ENCODE data around the gene DNAJC5. TPM values are rescaled to one million over a fixed set of nuclear protein-coding genes. Genes with fewer than 3 reads are reported as not detected.
"Not testable (repeated sequence)": the region's sequence is repeated elsewhere in the genome, so short reads cannot be mapped to it uniquely, and the experiment has no call there.

The DNAJC5 gene
- total RNA-seq, 2 experiments from 2014 or later = 32.1 to 32.9 TPM

- H3K9me3 Mint-ChIP-seq = no peaks in the 10 kb centered on the region
- peaks cover 7% of the 10 kb centered on the region for H3K4me1 Mint-ChIP-seq
- H3K36me3 Mint-ChIP-seq = peaks cover 24% of the 10 kb centered on the region
- H3K27ac Mint-ChIP-seq = no peak overlapping the region
- no peak for DNase-seq
- no peak overlapping the region for H3K4me3 Mint-ChIP-seq
- H3K27me3 Mint-ChIP-seq = no peaks in the 10 kb centered on the region
Observed at GRCh38 chr20:63964412-63964811, 69.5 kb downstream of the DNAJC5 start.

- H3K4me1 Mint-ChIP-seq = peaks cover 7% of the 10 kb centered on the region
Observed at GRCh38 chr20:63966172-63966943, 71.4 kb downstream of the DNAJC5 start.

GRCh38 chr20:63966944-63967322 is 72.0 kb downstream of the DNAJC5 start:
- Mint-ChIP-seq H3K36me3 (peaks cover 22% of the 10 kb centered on the region), H3K4me3 (no peak overlapping the region), H3K4me1 (peaks cover 7% of the 10 kb centered on the region), H3K9me3 (no peaks in the 10 kb centered on the region), H3K27me3 (no peaks in the 10 kb centered on the region), H3K27ac (no peak overlapping the region)
- no peak for DNase-seq

More at GRCh38 chr20:63966172-63966943, 71.4 kb downstream of the DNAJC5 start:
- Mint-ChIP-seq H3K9me3 (no peaks in the 10 kb centered on the region), H3K27me3 (no peaks in the 10 kb centered on the region), H3K36me3 (peaks cover 24% of the 10 kb centered on the region), H3K27ac (no peak overlapping the region), H3K4me3 (no peak overlapping the region)
- DNase-seq = no peak

- DNase-seq = no peak
- Mint-ChIP-seq H3K4me3 (no peak overlapping the region), H3K27ac (no peak overlapping the region)
Observed at GRCh38 chr20:63967330-63968135, 72.6 kb downstream of the DNAJC5 start.

GRCh38 chr20:63968136-63968927 is 73.4 kb downstream of the DNAJC5 start:
- H3K27ac Mint-ChIP-seq = peak overlapping the region; percentile 84
- H3K27me3 Mint-ChIP-seq = no peaks in the 10 kb centered on the region
- H3K36me3 Mint-ChIP-seq = peaks cover 19% of the 10 kb centered on the region
- no peak for DNase-seq
- H3K4me1 Mint-ChIP-seq = peaks cover 11% of the 10 kb centered on the region
- peak overlapping the region; percentile 84 for H3K4me3 Mint-ChIP-seq
- no peaks in the 10 kb centered on the region for H3K9me3 Mint-ChIP-seq

More at GRCh38 chr20:63967330-63968135, 72.6 kb downstream of the DNAJC5 start:
- no peaks in the 10 kb centered on the region for H3K27me3 Mint-ChIP-seq
- H3K4me1 Mint-ChIP-seq = peaks cover 10% of the 10 kb centered on the region
- H3K9me3 Mint-ChIP-seq = no peaks in the 10 kb centered on the region
- peaks cover 22% of the 10 kb centered on the region for H3K36me3 Mint-ChIP-seq

- H3K27me3 Mint-ChIP-seq = no peaks in the 10 kb centered on the region
- H3K4me3 Mint-ChIP-seq = peak overlapping the region; percentile 84
- peak overlapping the region; percentile 84 for H3K27ac Mint-ChIP-seq
Observed at GRCh38 chr20:63968928-63969760, 74.2 kb downstream of the DNAJC5 start.

GRCh38 chr20:63969838-63970713 is 75.2 kb downstream of the DNAJC5 start, which contains the start of gene ZNF512B:
TSS of gene ZNF512B (minus strand) at chr20:63969930. CDS start at chr20:63967950, 1,980 bp downstream.
- H3K4me3 Mint-ChIP-seq = peak within 1 kb of the TSS; percentile 84
- H3K27ac Mint-ChIP-seq = peak within 1 kb of the TSS; percentile 84
- H3K9me3 Mint-ChIP-seq = no peaks in the 10 kb centered on the region
- peaks cover 17% of the 10 kb centered on the region for H3K4me1 Mint-ChIP-seq
- DNase-seq = peak; percentile 57
- H3K36me3 Mint-ChIP-seq = peaks cover 22% of the 10 kb centered on the region
- H3K27me3 Mint-ChIP-seq = no peaks in the 10 kb centered on the region

More at GRCh38 chr20:63968928-63969760, 74.2 kb downstream of the DNAJC5 start:
- no peaks in the 10 kb centered on the region for H3K9me3 Mint-ChIP-seq
- DNase-seq = no peak
- H3K4me1 Mint-ChIP-seq = peaks cover 17% of the 10 kb centered on the region
- H3K36me3 Mint-ChIP-seq = peaks cover 18% of the 10 kb centered on the region

GRCh38 chr20:63970714-63971431 is 75.9 kb downstream of the DNAJC5 start:
- Mint-ChIP-seq H3K27ac (peak overlapping the region; percentile 66), H3K4me1 (peaks cover 17% of the 10 kb centered on the region), H3K4me3 (peak overlapping the region; percentile 55), H3K9me3 (no peaks in the 10 kb centered on the region), H3K27me3 (no peaks in the 10 kb centered on the region), H3K36me3 (peaks cover 22% of the 10 kb centered on the region)
- DNase-seq = no peak

GRCh38 chr20:63971960-63972311 is 77.0 kb downstream of the DNAJC5 start:
- H3K9me3 Mint-ChIP-seq, H3K27ac Mint-ChIP-seq: not testable (repeated sequence)

GRCh38 chr20:63972312-63973159 is 77.6 kb downstream of the DNAJC5 start:
- DNase-seq = no peak
- Mint-ChIP-seq H3K4me1 (peaks cover 31% of the 10 kb centered on the region), H3K36me3 (peaks cover 24% of the 10 kb centered on the region), H3K4me3 (no peak overlapping the region), H3K9me3 (no peaks in the 10 kb centered on the region), H3K27ac (no peak overlapping the region), H3K27me3 (no peaks in the 10 kb centered on the region)

More at GRCh38 chr20:63971960-63972311, 77.0 kb downstream of the DNAJC5 start:
- DNase-seq, H3K4me3 Mint-ChIP-seq, H3K27me3 Mint-ChIP-seq: not testable (repeated sequence)
- peaks cover 24% of the 10 kb centered on the region for H3K36me3 Mint-ChIP-seq
- H3K4me1 Mint-ChIP-seq = peaks cover 25% of the 10 kb centered on the region

GRCh38 chr20:63973160-63973479 is 78.2 kb downstream of the DNAJC5 start:
- H3K9me3 Mint-ChIP-seq = no peaks in the 10 kb centered on the region
- no peak overlapping the region for H3K27ac Mint-ChIP-seq
- DNase-seq = no peak
- no peak overlapping the region for H3K4me3 Mint-ChIP-seq
- peaks cover 21% of the 10 kb centered on the region for H3K36me3 Mint-ChIP-seq
- H3K4me1 Mint-ChIP-seq = peaks cover 37% of the 10 kb centered on the region
- H3K27me3 Mint-ChIP-seq = no peaks in the 10 kb centered on the region

- Mint-ChIP-seq H3K36me3 (peaks cover 20% of the 10 kb centered on the region), H3K4me1 (peaks cover 35% of the 10 kb centered on the region), H3K9me3 (no peaks in the 10 kb centered on the region), H3K27me3 (no peaks in the 10 kb centered on the region), H3K27ac (peak overlapping the region; percentile 0), H3K4me3 (no peak overlapping the region)
- peak; percentile 78 for DNase-seq
Observed at GRCh38 chr20:63973636-63974401, 78.9 kb downstream of the DNAJC5 start.

Data from activated naive CD8-positive, alpha-beta T cell treated with anti-CD3 and anti-CD28 coated beads for 36 hours (primary cell).